Hepatocyte (in vitro differentiated cells): ENCODE data around the gene NPRL2. TPM values are rescaled to one million over a fixed set of nuclear protein-coding genes. Genes with fewer than 3 reads are reported as not detected.

Source experiments
- DNase-seq: peaks from one replicate; pipeline ENCODE4 v3.0.0-alpha.2; 2016; ENCODE audit warnings: low spot score
- H2AFZ ChIP-seq: fragments of 200-600 bp; sonication (generic); 2 replicates; pipeline ENCODE4 v1.6.0; 2016; ENCODE audit warnings: antibody characterized with exemption, mild to moderate bottlenecking
- H3K27ac ChIP-seq: fragments of 200-600 bp; sonication (generic); 2 replicates; pipeline ENCODE4 v1.5.1; 2016; ENCODE audit warnings: mild to moderate bottlenecking
- H3K27me3 ChIP-seq: fragments of 200-600 bp; sonication (generic); 2 replicates; pipeline ENCODE4 v1.6.1; 2016
- H3K36me3 ChIP-seq: fragments of 200-600 bp; sonication (generic); replicated peaks from 2 replicates; pipeline ENCODE4 v1.5.1; 2016; ENCODE audit warnings: low read depth; ENCODE audit not compliant: insufficient read depth
- H3K4me1 ChIP-seq: fragments of 200-600 bp; sonication (generic); 2 replicates; pipeline ENCODE4 v1.5.1; 2016; ENCODE audit warnings: mild to moderate bottlenecking, moderate library complexity; ENCODE audit not compliant: insufficient read depth
- H3K4me2 ChIP-seq: fragments of 200-600 bp; sonication (generic); 2 replicates; pipeline ENCODE4 v1.6.0; 2016
- H3K4me3 ChIP-seq: fragments of 200-600 bp; sonication (generic); 2 replicates; pipeline ENCODE4 v1.5.1; 2016; ENCODE audit warnings: mild to moderate bottlenecking
- H3K79me2 ChIP-seq: fragments of 200-600 bp; sonication (generic); 2 replicates; pipeline ENCODE4 v1.6.0; 2017; ENCODE audit warnings: mild to moderate bottlenecking
- H3K9me2 ChIP-seq: fragments of 200-600 bp; sonication (generic); replicated peaks from 2 replicates; pipeline ENCODE4 v1.6.0; 2017; ENCODE audit warnings: mild to moderate bottlenecking; ENCODE audit not compliant: insufficient read depth
- H3K9me3 ChIP-seq: fragments of 200-600 bp; sonication (generic); 2 replicates; pipeline ENCODE4 v1.5.1; 2016; ENCODE audit warnings: low read depth, mild to moderate bottlenecking
- H4K20me1 ChIP-seq: fragments of 200-600 bp; sonication (generic); 2 replicates; pipeline ENCODE4 v1.6.0; 2016; ENCODE audit warnings: mild to moderate bottlenecking; ENCODE audit not compliant: insufficient read depth, poor library complexity, severe bottlenecking
- EZH2 ChIP-seq: fragments of 200-600 bp; sonication (generic); IDR thresholded peaks from 2 replicates; pipeline ENCODE4 v1.6.1; 2016; ENCODE audit warnings: antibody characterized with exemption, mild to moderate bottlenecking, borderline replicate concordance
- EZH2phosphoT487 ChIP-seq: fragments of 200-600 bp; sonication (generic); IDR thresholded peaks from one replicate; pipeline ENCODE4 v1.6.1; 2018; ENCODE audit warnings: antibody characterized with exemption, mild to moderate bottlenecking, low read depth, moderate library complexity; ENCODE audit not compliant: unreplicated experiment, severe bottlenecking
- WGBS: methylation state at CpG from one replicate; pipeline ENCODE4 v1.1.6; 2016; ENCODE audit warnings: low lambda C conversion rate; ENCODE audit errors: missing lambda C conversion rate; 5-methylcytosine and 5-hydroxymethylcytosine counted together
- polyA plus RNA-seq: library from polyadenylated mRNA; unstranded; fragments of >200 nt; fragmentation: Nextera tagmentation; extraction: Ambion mirVana; gene quantifications from 2 replicates; pipeline ENCODE4 v1.2.1, GENCODE V29; 2016
- total RNA-seq: library from RNA; depleted of rRNA; stranded (reverse); fragments of >200 nt; gene quantifications from 2 replicates; pipeline ENCODE4 v1.2.3, GENCODE V29; 2014
- TF ChIP-seq, protein P1 (sequence below): fragments of 200-600 bp; sonication (generic); IDR thresholded peaks from 2 replicates; pipeline ENCODE4 v1.5.1; 2016; ENCODE audit warnings: antibody characterized with exemption, mild to moderate bottlenecking; ENCODE audit not compliant: poor library complexity

The NPRL2 gene
- total and polyA plus RNA-seq, 2 experiments from 2014 or later, result 22.3 to 27.0 TPM

- Histone ChIP-seq H3K79me2 (peaks cover 62% of the 10 kb centered on the region), H3K27me3 (no peaks in the 10 kb centered on the region), H4K20me1 (peaks cover 38% of the 10 kb centered on the region), H2AFZ (no peak overlapping the region), H3K36me3 (no peaks in the 10 kb centered on the region), H3K9me2 (no peaks in the 10 kb centered on the region), H3K4me2 (no peak overlapping the region), H3K4me3 (no peak overlapping the region), H3K27ac (no peak overlapping the region), H3K4me1 (peaks cover 44% of the 10 kb centered on the region), H3K9me3 (no peaks in the 10 kb centered on the region)
- no peak for TF ChIP-seq EZH2
- TF ChIP-seq EZH2phosphoT487, result no peak
- TF ChIP-seq, protein P1, sequence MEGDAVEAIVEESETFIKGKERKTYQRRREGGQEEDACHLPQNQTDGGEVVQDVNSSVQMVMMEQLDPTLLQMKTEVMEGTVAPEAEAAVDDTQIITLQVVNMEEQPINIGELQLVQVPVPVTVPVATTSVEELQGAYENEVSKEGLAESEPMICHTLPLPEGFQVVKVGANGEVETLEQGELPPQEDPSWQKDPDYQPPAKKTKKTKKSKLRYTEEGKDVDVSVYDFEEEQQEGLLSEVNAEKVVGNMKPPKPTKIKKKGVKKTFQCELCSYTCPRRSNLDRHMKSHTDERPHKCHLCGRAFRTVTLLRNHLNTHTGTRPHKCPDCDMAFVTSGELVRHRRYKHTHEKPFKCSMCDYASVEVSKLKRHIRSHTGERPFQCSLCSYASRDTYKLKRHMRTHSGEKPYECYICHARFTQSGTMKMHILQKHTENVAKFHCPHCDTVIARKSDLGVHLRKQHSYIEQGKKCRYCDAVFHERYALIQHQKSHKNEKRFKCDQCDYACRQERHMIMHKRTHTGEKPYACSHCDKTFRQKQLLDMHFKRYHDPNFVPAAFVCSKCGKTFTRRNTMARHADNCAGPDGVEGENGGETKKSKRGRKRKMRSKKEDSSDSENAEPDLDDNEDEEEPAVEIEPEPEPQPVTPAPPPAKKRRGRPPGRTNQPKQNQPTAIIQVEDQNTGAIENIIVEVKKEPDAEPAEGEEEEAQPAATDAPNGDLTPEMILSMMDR, result no peak
- 94% methylated on average over 5 of the region's 5 CpGs for WGBS
- DNase-seq, result no peak
These were observed 3.7 kb upstream of the NPRL2 start for GRCh38 chr3:50354186-50354764.

GRCh38 chr3:50353245-50354004 lies 2.9 kb upstream of the NPRL2 start:
- H4K20me1 ChIP-seq, result peaks cover 35% of the 10 kb centered on the region
- no peak overlapping the region for H3K4me2 ChIP-seq
- 93% methylated on average over 12 of the region's 12 CpGs for WGBS
- TF ChIP-seq EZH2phosphoT487 (no peak), EZH2 (no peak)
- TF ChIP-seq, protein P1, result no peak
- peaks cover 42% of the 10 kb centered on the region for H3K4me1 ChIP-seq
- H3K9me2 ChIP-seq, result no peaks in the 10 kb centered on the region
- no peak overlapping the region for H2AFZ ChIP-seq
- no peaks in the 10 kb centered on the region for H3K27me3 ChIP-seq
- DNase-seq, result no peak
- H3K36me3 ChIP-seq, result no peaks in the 10 kb centered on the region
- no peak overlapping the region for H3K4me3 ChIP-seq
- no peaks in the 10 kb centered on the region for H3K9me3 ChIP-seq
- no peak overlapping the region for H3K27ac ChIP-seq
- peaks cover 55% of the 10 kb centered on the region for H3K79me2 ChIP-seq

DNA sequence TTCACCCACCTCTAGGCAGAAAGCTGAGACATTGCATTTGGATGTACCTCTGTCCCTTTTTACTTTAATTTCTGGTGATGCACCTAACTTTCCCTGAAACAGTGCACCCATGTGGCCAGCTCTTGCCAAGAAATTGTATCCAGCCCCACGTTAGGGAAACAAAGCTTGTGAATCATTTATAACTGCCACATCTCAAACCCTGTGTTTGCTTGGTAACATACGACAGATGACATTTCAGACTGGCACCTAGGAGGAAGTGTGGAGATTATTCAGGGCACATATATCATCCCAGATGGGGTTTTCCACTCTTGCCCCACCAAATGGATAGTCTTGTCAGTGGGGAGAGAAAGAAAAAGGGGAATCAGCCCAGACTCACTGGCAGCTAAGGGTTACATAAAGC lies 2.2 kb upstream of the NPRL2 start:
- Histone ChIP-seq H3K9me3 (no peaks in the 10 kb centered on the region), H3K36me3 (no peaks in the 10 kb centered on the region), H3K4me3 (no peak overlapping the region), H4K20me1 (peaks cover 28% of the 10 kb centered on the region), H3K4me1 (peaks cover 36% of the 10 kb centered on the region), H3K27me3 (no peaks in the 10 kb centered on the region), H3K4me2 (no peak overlapping the region), H3K79me2 (peaks cover 48% of the 10 kb centered on the region), H3K27ac (no peak overlapping the region), H3K9me2 (no peaks in the 10 kb centered on the region), H2AFZ (no peak overlapping the region)
- DNase-seq, result no peak
- WGBS, result 37% methylated on average over 2 of the region's 2 CpGs
- TF ChIP-seq EZH2 (no peak), EZH2phosphoT487 (no peak)
- TF ChIP-seq, protein P1, result peak; percentile 28
